Endothelial cell of umbilical vein (primary cell): ENCODE results near the gene CACNB4.

Source experiments
- EZH2 ChIP-seq: IDR thresholded peaks from 2 replicates; pipeline ENCODE4 v1.6.1; 2012; ENCODE audit warnings: borderline replicate concordance, low read depth, mild to moderate bottlenecking, moderate library complexity, low read length, inconsistent platforms; ENCODE audit not compliant: severe bottlenecking
- MYC ChIP-seq: IDR thresholded peaks from one replicate; pipeline ENCODE4 v1.6.1; 2011; ENCODE audit warnings: mild to moderate bottlenecking, low read depth, low read length
- POLR2A ChIP-seq: IDR thresholded peaks from 2 replicates; pipeline ENCODE4 v1.6.1; 2012; ENCODE audit warnings: low read depth, mild to moderate bottlenecking, control low read depth, low read length
- POLR2AphosphoS5 ChIP-seq: IDR thresholded peaks from 2 replicates; pipeline ENCODE4 v1.6.1; 2012; ENCODE audit warnings: low read depth, mild to moderate bottlenecking, control low read depth, low read length, moderate library complexity; ENCODE audit not compliant: insufficient read depth
- TF ChIP-seq, protein P1 (sequence below): IDR thresholded peaks from 2 replicates; pipeline ENCODE4 v1.6.1; 2011; ENCODE audit not compliant: insufficient read depth, insufficient read length
- TF ChIP-seq, protein P2 (sequence below), 2 donors: IDR thresholded peaks; 1 replicate in 1 of 2; 2 replicates in 1 of 2; pipeline ENCODE4 v1.5.1; 2011; ENCODE audit warnings: low read length in 2 of 2, mild to moderate bottlenecking in 2 of 2, moderate library complexity in 2 of 2, control low read depth in 1 of 2, inconsistent platforms in 1 of 2, low read depth in 1 of 2; ENCODE audit not compliant: insufficient read depth in 1 of 2; ENCODE audit errors: extremely low read depth in 1 of 2

DNA sequence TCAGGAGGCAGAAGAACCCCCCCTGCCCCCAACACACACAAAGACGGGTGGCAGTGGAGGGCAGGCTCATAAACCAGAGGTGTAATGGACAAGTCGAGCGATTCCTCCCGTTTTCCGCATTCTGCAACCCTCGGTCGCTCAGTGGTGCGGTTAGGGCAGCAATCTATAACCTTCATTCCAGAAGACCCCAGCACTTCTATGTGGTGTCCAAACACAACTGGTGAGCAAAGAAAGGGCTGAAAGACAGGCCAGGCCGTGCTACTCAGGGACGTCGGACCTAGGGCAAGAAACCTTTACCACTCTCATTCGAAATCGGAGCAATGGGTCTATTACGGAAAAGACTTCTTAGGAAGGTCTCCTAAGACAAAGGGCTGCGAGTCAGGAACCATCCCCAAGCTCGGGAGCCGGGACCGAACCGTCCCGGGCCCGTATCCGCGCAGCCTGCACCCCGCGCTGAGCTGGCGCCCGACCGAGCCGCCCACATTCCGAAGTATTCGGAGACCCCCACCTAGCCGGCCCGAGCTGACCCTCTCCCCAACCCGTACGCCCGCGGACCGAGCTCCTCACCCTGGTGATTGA is 271.2 kb downstream of the CACNB4 start:
- TF ChIP-seq, protein P1, sequence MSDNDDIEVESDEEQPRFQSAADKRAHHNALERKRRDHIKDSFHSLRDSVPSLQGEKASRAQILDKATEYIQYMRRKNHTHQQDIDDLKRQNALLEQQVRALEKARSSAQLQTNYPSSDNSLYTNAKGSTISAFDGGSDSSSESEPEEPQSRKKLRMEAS: no peak
- TF ChIP-seq, protein P2, sequence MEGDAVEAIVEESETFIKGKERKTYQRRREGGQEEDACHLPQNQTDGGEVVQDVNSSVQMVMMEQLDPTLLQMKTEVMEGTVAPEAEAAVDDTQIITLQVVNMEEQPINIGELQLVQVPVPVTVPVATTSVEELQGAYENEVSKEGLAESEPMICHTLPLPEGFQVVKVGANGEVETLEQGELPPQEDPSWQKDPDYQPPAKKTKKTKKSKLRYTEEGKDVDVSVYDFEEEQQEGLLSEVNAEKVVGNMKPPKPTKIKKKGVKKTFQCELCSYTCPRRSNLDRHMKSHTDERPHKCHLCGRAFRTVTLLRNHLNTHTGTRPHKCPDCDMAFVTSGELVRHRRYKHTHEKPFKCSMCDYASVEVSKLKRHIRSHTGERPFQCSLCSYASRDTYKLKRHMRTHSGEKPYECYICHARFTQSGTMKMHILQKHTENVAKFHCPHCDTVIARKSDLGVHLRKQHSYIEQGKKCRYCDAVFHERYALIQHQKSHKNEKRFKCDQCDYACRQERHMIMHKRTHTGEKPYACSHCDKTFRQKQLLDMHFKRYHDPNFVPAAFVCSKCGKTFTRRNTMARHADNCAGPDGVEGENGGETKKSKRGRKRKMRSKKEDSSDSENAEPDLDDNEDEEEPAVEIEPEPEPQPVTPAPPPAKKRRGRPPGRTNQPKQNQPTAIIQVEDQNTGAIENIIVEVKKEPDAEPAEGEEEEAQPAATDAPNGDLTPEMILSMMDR (IDR thresholded peaks at IDR 0.05; ENCODE audit: extremely low read depth in 1 of 2, insufficient read depth in 1 of 2, low read depth in 1 of 2, low read length in 2 of 2): no peak
- no peak for TF ChIP-seq POLR2AphosphoS5
- TF ChIP-seq POLR2A: no peak
- TF ChIP-seq EZH2: no peak
- TF ChIP-seq MYC: no peak
